T-helper 1 cell treated with Interleukin-12 subunit alpha and Interleukin-12 subunit beta and Interleukin-4 antibody, amounts not matched to agents 30 μg/mL and 1 μg/mL, for 36 hours (primary cell): ENCODE results near the gene CERS4.
A peak's percentile ranks its signal among the peaks of the same experiment; 100 is the strongest.
"Not testable (repeated sequence)": the region's sequence is repeated elsewhere in the genome, so short reads cannot be mapped to it uniquely, and the experiment has no call there.

Experiments used
- H3K27ac Mint-ChIP-seq: one replicate; pipeline ENCODE4 v1.8.0; 2021; ENCODE audit warnings: mild to moderate bottlenecking, mixed read lengths
- H3K27me3 Mint-ChIP-seq: one replicate; pipeline ENCODE4 v1.8.0; 2021; ENCODE audit warnings: low read depth, mixed read lengths
- H3K36me3 Mint-ChIP-seq: one replicate; pipeline ENCODE4 v1.8.0; 2021; ENCODE audit warnings: low read depth, mixed read lengths
- H3K4me1 Mint-ChIP-seq: one replicate; pipeline ENCODE4 v1.8.0; 2021; ENCODE audit warnings: low read depth, mixed read lengths
- H3K4me3 Mint-ChIP-seq: one replicate; pipeline ENCODE4 v1.8.0; 2021; ENCODE audit warnings: mild to moderate bottlenecking, moderate library complexity, mixed read lengths
- H3K9me3 Mint-ChIP-seq: one replicate; pipeline ENCODE4 v1.8.0; 2021; ENCODE audit warnings: mixed read lengths

CERS4 gene

DNA sequence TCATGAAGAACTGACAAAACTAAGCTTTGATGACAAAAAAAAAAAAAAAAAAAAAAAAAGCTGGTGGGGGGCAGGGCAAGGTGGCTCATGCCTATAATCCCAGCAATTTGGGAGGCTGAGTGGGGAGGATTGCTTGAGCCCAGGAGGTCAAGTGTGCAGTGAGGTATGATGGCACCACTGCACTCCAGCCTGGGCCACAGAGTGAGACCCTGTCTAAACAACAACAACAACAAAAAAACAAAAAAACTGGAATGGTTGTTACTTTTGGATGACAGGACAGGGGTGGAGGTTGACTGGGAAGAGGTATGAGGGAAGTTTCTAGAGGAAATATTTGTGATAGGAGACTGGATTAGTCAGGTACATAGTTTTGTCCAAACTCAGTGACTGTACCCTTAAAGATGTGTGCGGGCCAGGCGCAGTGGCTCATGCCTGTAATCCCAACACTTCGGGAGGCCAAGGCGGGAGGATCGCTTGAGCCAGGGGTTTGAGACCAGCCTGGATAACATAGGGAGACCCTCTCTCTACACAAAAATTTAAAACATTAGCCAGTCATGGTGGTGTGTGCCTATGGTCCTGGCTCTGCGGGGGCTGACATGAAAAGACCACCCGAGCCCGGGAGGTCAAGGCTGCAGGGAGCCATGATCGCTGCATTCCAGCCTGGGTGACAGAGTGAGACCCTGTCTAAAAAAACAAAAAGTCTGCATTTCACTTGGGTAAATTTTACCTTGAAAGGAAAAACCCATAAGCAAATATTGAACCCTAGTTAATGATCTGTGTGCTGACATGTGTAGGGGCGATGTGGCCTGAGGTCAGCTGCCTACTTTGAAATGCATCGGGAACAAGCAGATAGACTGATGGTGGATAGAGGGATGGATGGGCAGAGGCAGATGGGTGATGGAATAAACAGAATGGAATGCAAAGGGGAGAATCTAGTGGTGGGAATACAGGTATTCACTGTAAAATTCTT, 37.0 kb downstream of the CERS4 start:
- peaks cover 16% of the 10 kb centered on the region for H3K9me3 Mint-ChIP-seq
- H3K27ac Mint-ChIP-seq, result no peak overlapping the region
- no peaks in the 10 kb centered on the region for H3K27me3 Mint-ChIP-seq
- H3K36me3 Mint-ChIP-seq, result peaks cover 38% of the 10 kb centered on the region
- H3K4me1 Mint-ChIP-seq, result peaks cover 3% of the 10 kb centered on the region
- H3K4me3 Mint-ChIP-seq, result no peak overlapping the region

DNA sequence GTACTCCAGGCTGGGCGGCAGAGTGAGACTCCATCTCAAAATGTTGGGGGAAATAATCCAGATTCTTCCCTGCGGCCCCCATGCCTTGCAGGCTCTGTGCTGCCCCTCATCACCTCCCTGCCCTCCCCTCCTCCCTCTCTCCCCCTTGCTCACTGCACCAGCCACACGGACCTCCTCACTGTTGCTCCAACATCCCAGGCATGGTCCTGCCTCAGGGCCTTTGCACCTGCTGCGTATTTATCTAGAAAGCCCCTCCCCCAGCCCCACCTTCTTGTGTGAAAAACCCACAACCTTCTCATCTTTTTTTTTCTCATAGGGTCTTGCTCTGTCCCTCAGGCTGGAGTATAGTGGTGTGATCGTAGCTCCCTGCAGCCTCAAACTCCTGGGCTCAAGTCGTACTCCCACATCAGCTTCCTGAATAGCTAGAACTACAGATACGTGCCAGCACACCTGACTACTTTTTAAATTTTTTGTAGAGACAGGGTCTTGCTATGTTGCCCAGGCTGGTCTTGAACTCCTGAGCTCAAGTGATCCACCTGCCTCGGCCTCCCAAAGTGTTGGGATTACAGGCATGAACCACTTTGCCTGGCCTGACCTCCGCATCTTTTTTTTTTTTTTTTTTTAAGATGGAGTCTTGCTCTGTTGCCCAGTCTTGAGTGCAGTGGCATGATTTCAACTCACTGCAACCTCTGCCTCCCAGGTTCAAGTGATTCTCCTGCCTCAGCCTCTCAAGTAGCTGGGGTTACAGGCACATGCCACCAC, 38.1 kb downstream of the CERS4 start:
- Mint-ChIP-seq H3K36me3 (peaks cover 30% of the 10 kb centered on the region), H3K9me3 (peaks cover 14% of the 10 kb centered on the region)
- not testable (repeated sequence) for H3K27ac Mint-ChIP-seq, H3K4me3 Mint-ChIP-seq, H3K4me1 Mint-ChIP-seq, H3K27me3 Mint-ChIP-seq

DNA sequence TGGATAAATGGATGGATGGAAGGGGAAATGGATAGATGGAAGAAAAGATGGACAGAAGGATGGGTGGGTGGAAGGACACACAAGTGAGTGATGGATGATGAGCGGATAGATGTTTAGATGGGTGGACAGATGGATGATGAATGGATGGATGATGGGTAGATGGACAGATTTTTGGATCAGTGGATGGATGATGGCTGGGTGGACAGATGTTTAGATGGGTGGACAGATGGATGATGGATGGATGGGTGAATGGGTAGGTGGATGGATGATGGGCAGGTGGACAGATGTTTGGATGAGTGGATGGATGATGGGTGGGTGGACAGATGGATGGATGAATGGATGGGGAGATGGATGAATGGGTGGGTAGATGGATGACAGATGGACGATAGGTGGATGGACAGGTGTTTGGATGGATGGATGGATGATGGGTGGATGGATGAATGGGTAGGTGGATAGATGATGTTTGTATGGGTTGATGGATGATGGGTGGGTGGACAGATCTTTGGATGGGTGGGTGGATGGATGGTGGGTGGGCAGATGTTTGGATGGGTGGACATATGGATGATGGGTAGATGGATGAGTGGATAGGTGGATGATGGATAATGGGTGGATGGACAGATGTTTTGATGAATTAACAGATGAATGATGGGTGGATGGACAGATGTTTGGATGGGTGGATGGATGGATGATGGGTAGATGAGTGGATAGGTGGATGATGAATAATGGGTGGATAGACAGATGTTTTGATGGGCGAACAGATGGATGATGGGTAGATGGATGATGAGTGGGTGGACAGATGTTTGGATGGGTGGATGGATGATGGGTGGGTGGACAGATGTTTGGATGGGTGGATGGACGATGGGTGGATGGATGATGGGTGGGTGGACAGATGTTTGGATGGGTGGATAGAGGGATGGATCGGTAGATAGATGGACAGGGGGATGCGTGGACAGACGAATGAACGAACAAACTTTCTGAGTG, 39.5 kb downstream of the CERS4 start:
- Mint-ChIP-seq H3K9me3 (peaks cover 3% of the 10 kb centered on the region), H3K27me3 (no peaks in the 10 kb centered on the region), H3K4me3 (no peak overlapping the region), H3K4me1 (peaks cover 1% of the 10 kb centered on the region), H3K36me3 (peaks cover 21% of the 10 kb centered on the region), H3K27ac (peak overlapping the region; percentile 1)

DNA sequence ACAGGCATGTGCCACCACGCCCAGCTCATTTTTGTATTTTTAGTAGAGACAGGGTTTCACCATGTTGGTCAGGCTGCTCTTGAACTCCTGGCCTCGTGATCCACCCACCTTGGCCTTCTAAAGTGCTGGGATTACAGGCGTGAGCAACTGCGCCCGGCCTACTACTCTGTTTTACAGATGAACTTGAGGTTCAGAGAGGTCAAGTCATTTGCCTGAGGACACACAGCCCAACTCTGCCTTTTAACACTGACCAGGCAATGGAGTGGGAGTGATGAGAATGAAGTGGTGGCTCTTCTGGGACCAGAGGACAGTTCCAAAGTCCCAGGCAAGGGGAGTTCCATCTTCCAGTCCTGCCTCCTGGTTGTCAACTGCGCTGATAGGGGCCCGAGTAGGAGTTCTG, 41.4 kb downstream of the CERS4 start:
- Mint-ChIP-seq H3K4me1 (peaks cover 1% of the 10 kb centered on the region), H3K9me3 (no peaks in the 10 kb centered on the region), H3K4me3 (no peak overlapping the region), H3K27ac (no peak overlapping the region), H3K36me3 (peaks cover 17% of the 10 kb centered on the region), H3K27me3 (no peaks in the 10 kb centered on the region)

DNA sequence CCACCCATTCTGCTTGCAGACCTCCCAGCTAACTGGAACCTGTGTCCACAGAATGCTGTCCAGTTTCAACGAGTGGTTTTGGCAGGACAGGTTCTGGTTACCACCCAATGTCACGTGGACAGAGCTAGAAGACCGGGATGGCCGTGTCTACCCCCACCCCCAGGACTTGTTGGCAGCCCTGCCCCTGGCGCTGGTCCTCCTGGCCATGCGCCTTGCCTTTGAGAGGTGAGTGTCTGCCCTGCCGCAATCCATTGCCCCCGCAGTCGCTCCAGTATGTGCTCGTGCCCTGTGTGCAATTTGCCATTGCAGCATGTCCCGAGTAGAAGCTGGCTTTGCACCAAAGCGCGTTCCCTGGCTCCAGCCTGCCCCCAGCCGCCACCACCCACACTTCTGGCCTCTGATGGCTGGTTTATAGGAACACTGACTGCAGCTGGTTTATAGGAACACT, 41.9 kb downstream of the CERS4 start:
- H3K4me1 Mint-ChIP-seq, result peaks cover 1% of the 10 kb centered on the region
- no peak overlapping the region for H3K4me3 Mint-ChIP-seq
- H3K36me3 Mint-ChIP-seq, result peaks cover 21% of the 10 kb centered on the region
- no peaks in the 10 kb centered on the region for H3K27me3 Mint-ChIP-seq
- no peak overlapping the region for H3K27ac Mint-ChIP-seq
- H3K9me3 Mint-ChIP-seq, result no peaks in the 10 kb centered on the region

DNA sequence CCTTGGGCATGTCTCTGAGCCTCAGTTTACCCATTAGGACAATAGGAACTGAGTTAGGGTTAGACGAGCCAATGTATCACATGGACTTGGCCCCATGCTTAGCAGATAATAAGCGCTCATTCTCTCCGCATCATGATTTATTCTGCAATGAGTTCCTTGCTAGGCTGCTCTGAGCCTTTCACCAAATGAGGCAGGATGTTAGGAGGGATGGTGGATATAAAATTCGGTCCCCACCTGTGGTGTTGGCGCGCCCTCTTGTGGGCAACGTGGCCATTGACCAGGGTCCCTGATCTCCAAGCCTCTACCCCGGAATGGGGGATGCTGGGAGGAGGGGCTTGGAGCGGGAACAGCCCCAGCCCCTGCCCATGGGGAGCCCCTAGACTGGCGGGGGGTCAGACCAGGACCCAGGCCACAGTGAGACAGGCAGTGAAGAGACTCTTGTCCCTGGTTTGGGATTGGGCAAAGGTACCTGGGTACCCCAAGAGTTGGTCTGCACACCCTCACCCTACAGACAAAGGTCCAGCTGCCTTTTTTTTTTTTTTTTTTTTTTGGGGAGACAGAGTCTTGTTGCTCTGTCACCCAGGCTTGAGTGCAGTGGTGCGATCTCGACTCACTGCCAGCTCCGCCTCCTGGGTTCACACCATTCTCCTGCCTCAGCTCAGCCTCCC, 43.9 kb downstream of the CERS4 start:
- Mint-ChIP-seq H3K27ac (no peak overlapping the region), H3K4me1 (peaks cover 5% of the 10 kb centered on the region), H3K9me3 (no peaks in the 10 kb centered on the region), H3K36me3 (peaks cover 19% of the 10 kb centered on the region), H3K27me3 (no peaks in the 10 kb centered on the region), H3K4me3 (no peak overlapping the region)

DNA sequence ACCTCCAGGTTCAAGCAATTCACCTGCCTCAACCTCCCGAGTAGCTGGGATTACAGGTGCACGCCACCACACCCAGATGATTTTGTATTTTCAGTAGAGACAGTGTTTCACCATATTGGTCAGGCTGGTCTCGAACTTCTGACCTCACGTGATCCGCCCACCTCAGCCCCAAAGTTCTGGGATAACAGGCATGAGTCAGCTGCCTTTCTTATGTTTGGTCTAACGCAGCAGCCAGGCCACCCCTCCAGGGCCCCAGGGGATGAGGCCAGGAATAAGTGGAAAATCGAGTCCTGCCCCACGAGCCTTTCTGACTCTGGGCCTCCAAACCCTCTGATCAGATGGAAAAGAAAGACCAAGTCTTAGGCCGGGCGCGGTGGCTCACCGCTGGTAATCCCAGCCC, 44.5 kb downstream of the CERS4 start:
- peaks cover 14% of the 10 kb centered on the region for H3K36me3 Mint-ChIP-seq
- H3K4me1 Mint-ChIP-seq, result peaks cover 5% of the 10 kb centered on the region
- no peak overlapping the region for H3K4me3 Mint-ChIP-seq
- H3K27me3 Mint-ChIP-seq, result no peaks in the 10 kb centered on the region
- no peaks in the 10 kb centered on the region for H3K9me3 Mint-ChIP-seq
- no peak overlapping the region for H3K27ac Mint-ChIP-seq

DNA sequence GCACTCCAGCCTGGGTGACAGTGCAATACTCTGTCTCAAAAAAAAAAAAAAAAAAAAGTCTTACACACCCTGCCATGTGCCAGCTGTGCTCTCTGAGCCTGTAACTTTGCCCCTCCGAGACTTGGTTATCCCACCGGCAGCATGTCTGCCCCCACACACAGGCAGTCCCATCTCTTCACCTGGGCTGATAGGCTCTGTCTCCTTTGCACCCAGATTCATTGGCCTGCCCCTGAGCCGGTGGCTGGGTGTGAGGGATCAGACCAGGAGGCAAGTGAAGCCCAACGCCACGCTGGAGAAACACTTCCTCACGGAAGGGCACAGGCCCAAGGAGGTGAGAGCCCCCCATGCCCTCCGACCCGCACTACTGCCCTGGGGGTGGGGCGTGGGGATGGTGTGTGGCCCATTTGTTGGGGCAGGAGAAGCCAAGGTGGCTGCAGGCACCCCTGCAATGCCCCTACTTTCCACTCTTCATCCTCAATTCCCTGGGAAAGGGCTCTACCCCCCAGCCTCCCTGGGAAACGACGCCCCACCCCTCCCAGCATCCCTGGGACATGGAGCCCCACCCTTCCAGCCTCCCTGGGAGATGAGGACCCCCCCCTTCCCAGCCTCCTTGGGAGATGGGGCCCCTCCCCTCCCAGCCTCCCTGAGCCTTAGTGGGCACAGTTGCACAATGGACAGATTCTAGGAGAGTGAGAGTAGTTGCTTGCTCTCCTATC, 45.3 kb downstream of the CERS4 start:
- Mint-ChIP-seq H3K27ac (no peak overlapping the region), H3K36me3 (peaks cover 10% of the 10 kb centered on the region), H3K4me3 (no peak overlapping the region), H3K4me1 (peaks cover 5% of the 10 kb centered on the region), H3K9me3 (no peaks in the 10 kb centered on the region), H3K27me3 (no peaks in the 10 kb centered on the region)

DNA sequence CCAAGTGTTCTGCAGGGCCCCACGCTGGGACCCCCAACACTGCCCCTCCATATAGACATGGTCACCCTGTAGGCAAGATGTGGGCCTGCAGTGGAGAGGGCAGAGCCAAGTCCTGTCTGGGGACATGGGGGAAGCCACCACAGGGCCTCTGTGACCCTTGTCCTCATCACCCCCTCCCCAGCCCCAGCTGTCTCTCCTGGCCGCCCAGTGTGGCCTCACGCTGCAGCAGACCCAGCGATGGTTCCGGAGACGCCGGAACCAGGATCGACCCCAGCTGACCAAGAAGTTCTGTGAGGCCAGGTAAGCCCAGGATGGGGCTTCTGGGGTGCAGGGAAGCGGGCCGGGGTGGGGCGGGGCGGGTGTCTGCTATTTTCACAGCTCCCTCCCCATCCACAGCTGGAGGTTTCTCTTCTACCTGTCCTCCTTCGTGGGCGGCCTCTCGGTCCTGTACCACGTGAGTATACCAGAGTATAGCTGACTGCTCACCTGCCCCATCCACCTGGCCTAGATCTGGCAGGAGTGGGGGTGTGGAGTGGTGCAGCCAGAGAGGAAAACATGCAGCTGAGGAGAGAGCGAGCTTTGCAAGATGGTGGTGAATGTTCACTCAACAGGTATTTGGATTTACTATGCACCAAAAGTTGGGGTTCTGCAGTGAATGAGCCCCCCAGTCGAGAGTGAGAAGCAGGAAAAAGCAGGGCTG, 46.4 kb downstream of the CERS4 start:
- Mint-ChIP-seq H3K4me1 (peaks cover 7% of the 10 kb centered on the region), H3K36me3 (peaks cover 12% of the 10 kb centered on the region), H3K4me3 (no peak overlapping the region), H3K9me3 (no peaks in the 10 kb centered on the region), H3K27me3 (no peaks in the 10 kb centered on the region), H3K27ac (no peak overlapping the region)

DNA sequence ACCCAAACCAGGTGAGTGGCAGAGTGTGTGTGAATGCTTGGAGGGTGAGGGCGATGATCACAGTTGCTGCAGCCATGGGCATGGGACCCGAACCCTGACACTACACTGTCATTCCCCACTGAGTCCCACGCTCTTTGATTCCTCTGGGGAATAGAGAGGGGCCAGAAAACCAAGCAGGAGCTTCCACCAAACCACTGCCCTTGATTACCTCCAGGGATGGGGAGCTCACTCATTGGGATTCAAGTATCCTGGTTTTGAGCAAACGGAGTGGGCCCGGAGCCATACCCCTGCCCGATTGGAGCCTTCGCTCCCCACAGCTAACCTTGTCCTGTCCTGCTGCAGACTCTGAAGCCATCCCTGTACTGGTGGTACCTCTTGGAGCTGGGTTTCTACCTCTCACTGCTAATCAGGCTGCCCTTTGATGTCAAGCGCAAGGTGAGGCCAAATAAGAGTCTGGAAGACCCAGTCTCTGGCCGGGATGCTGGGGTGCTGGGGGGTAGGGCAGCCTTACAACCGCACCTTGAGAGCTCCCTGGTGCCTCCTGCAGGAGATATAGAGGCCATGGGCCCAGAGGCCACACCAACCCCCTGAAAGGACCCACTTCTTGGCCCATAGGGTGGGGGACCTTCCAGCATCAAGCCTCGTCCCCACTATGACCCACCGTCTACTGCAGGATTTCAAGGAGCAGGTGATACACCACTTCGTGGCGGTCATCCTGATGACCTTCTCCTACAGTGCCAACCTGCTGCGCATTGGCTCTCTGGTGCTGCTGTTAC, 47.3 kb downstream of the CERS4 start:
- Mint-ChIP-seq H3K9me3 (no peaks in the 10 kb centered on the region), H3K4me1 (peaks cover 7% of the 10 kb centered on the region), H3K36me3 (peaks cover 12% of the 10 kb centered on the region), H3K27ac (no peak overlapping the region), H3K27me3 (no peaks in the 10 kb centered on the region), H3K4me3 (no peak overlapping the region)

DNA sequence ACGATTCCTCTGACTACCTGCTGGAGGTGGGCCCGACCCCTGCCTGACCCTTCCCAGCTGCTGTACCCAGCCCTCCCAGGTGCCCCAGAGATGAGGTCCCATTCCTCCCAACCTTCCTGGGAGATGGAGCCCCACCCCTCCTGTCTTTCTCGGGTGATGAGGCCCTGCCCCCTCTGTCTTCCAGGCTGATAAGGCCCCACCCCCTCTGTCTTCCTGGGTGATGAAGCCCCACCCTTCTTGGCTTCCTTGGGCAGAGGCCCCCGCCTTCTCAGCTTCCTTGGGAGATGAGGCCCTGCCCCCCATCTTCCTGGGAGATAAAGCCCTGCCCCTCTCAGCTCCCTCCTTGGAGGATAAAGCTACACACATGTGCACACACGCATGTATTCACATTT, 47.9 kb downstream of the CERS4 start:
- H3K36me3 Mint-ChIP-seq, result peaks cover 12% of the 10 kb centered on the region
- no peak overlapping the region for H3K27ac Mint-ChIP-seq
- H3K4me3 Mint-ChIP-seq, result no peak overlapping the region
- H3K9me3 Mint-ChIP-seq, result no peaks in the 10 kb centered on the region
- no peaks in the 10 kb centered on the region for H3K27me3 Mint-ChIP-seq
- peaks cover 7% of the 10 kb centered on the region for H3K4me1 Mint-ChIP-seq

DNA sequence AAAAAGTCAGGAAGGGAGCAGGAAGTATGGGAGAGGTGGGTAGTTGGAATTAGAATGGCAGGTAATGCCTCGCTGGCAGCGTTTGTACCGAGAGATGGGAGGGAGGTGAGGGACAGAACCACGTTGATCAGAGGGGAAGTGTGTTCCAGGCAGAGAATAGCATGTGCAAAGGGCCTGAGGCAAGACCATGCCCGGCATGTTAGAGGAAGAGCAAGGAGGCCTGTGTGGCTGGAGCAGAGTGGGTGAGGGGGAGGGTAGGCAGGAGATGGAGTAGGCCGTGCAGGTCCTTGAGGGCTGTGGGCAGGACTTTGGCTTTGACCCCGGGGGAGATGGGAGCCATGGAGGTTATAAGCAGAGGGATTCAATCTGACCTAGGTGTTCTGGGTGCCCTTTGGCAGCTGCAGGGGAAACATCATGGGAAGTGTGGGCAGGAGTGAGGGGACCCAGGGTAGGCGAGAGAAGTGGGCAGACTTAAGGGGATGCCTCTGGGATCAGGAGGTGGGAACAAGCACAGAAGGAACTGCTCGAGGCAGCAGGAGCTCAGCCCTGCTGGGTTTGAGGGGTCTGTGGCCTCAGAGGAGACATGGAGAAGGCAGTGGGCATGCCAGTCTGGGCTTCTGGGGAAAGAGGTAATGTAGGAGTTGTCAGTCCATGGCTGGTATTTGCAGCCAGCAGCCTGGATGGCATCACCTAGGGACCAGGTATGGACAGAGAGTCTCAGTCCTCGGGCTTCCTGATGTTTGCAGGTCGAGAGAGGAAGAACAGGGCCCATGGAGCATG, 50.2 kb downstream of the CERS4 start:
- Mint-ChIP-seq H3K27ac (no peak overlapping the region), H3K4me3 (no peak overlapping the region), H3K9me3 (no peaks in the 10 kb centered on the region), H3K4me1 (peaks cover 6% of the 10 kb centered on the region), H3K36me3 (peaks cover 12% of the 10 kb centered on the region), H3K27me3 (no peaks in the 10 kb centered on the region)
